Left cardiac atrium (tissue), 4 donors: ENCODE results near the gene TMEM63A. TPM values are rescaled to one million over a fixed set of nuclear protein-coding genes. Genes with fewer than 3 reads are reported as not detected.
A peak's percentile ranks its signal among the peaks of the same experiment; 100 is the strongest.

Source experiments
- ATAC-seq, 2 donors: fragments of 200-7000 bp; cut with Tn5 transposase; one replicate each; pipeline ENCODE4 v1.9.1; 2020; ENCODE audit warnings: mild to moderate bottlenecking in 2 of 2, moderate library complexity in 2 of 2
- DNase-seq: peaks from one replicate; pipeline ENCODE4 v3.0.0-alpha.2; 2020
- intact Hi-C, 2 donors: fragments of 100-400 bp; cut with DNase I; formaldehyde crosslinking; loops; one replicate each; pipeline versions ENCODE4 v1.14.1 to v1.15.1; 2022 to 2023
- total RNA-seq, 2 donors: library from RNA; stranded (reverse); fragmentation: NEBNext Ultra II Directional; extraction: Animal tissue kit (Norgen Biotek cat#: 25700); gene quantifications; one replicate each; pipeline ENCODE4 v1.2.1, GENCODE V29; 2021
- donor health status: DM: no; HTN: yes; CAD: no.
- donor health status: DM: no; HTN: yes; CAD: no; lungs with severe emphysema.
- donor health status: DM: yes; HTN: yes; CAD: no.
- donor health status: Dilated cardiomyopathy.

The TMEM63A gene
- total RNA-seq, 2 donors from 2014 or later = 33.2 to 37.1 TPM

- DNase-seq (peak; percentile 80), ATAC-seq (peak; percentile 91 to 95)
- intact Hi-C loops = loop anchor here (2.0 to 5.0 kb wide), 2 partner anchors 134 to 437 kb away; partner anchors contain the start of gene SRP9 (in 1 of the 2)
Observed at GRCh38 chr1:225911191-225912130, 29.3 kb upstream of the TMEM63A start.

GRCh38 chr1:225909477-225909876, 27.3 kb upstream of the TMEM63A start:
- no peak for ATAC-seq
- intact Hi-C loops = no loop called here
- DNase-seq = no peak

- intact Hi-C loops = no loop called here
- DNase-seq (no peak), ATAC-seq (no peak)
Observed at GRCh38 chr1:225908773-225909172, 26.6 kb upstream of the TMEM63A start.

- intact Hi-C loops = no loop called here
- no peak for ATAC-seq
- DNase-seq = no peak
Observed at GRCh38 chr1:225908013-225908640, 25.9 kb upstream of the TMEM63A start.

- no peak for DNase-seq
- ATAC-seq = no peak
- intact Hi-C loops = no loop called here
Observed at GRCh38 chr1:225907341-225907740, 25.2 kb upstream of the TMEM63A start.

- intact Hi-C loops = no loop called here
- no peak for DNase-seq
- ATAC-seq = no peak
Observed at GRCh38 chr1:225906467-225906866, 24.3 kb upstream of the TMEM63A start.

GRCh38 chr1:225903623-225904022, 21.4 kb upstream of the TMEM63A start:
- ATAC-seq (no peak), DNase-seq (no peak)

GRCh38 chr1:225899044-225899925, 17.1 kb upstream of the TMEM63A start:
- ATAC-seq = no peak
- DNase-seq = no peak
- intact Hi-C loops = no loop called here

More at GRCh38 chr1:225903623-225904022, 21.4 kb upstream of the TMEM63A start:
- intact Hi-C loops = no loop called here

GRCh38 chr1:225897595-225898514, 15.7 kb upstream of the TMEM63A start:
- DNase-seq (no peak), ATAC-seq (no peak)
- intact Hi-C loops = no loop called here

- intact Hi-C loops = no loop called here
- ATAC-seq (peak; percentile 16 to 71), DNase-seq (no peak)
Observed at GRCh38 chr1:225896937-225897549, 14.9 kb upstream of the TMEM63A start.

GRCh38 chr1:225896494-225896893, 14.3 kb upstream of the TMEM63A start:
- ATAC-seq (no peak), DNase-seq (no peak)
- intact Hi-C loops = no loop called here

- no peak for DNase-seq
- intact Hi-C loops = no loop called here
- ATAC-seq = no peak
Observed at GRCh38 chr1:225892307-225892706, 10.1 kb upstream of the TMEM63A start.

GRCh38 chr1:225891229-225891972, 9.2 kb upstream of the TMEM63A start:
- ATAC-seq (no peak), DNase-seq (no peak)
- intact Hi-C loops = no loop called here

- ATAC-seq = peak; percentile 13 to 24
- no peak for DNase-seq
- intact Hi-C loops = no loop called here
Observed at GRCh38 chr1:225890346-225891228, 8.4 kb upstream of the TMEM63A start.

- intact Hi-C loops = no loop called here
- ATAC-seq (no peak), DNase-seq (no peak)
Observed at GRCh38 chr1:225889743-225890142, 7.6 kb upstream of the TMEM63A start.

- no peak for DNase-seq
- ATAC-seq = peak; percentile 36 to 85
- intact Hi-C loops = no loop called here
Observed at GRCh38 chr1:225888898-225889601, 6.9 kb upstream of the TMEM63A start, which contains the start of gene LEFTY1. Gene LEFTY1, minus strand, starts transcription at chr1:225889146. Its CDS starts 80 bp downstream, at chr1:225889066.
